Pons (tissue), 1 donor: ENCODE results near the gene SSTR5.
A peak's percentile ranks its signal among the peaks of the same experiment; 100 is the strongest.

ENCODE experiments used
- DNase-seq: peaks from one replicate; pipeline ENCODE4 v3.0.0-alpha.2; 2016; ENCODE audit warnings: low spot score

Gene SSTR5

GRCh38 chr16:1102921-1103635 lies 30.5 kb downstream of the SSTR5 start:
- DNase-seq, result no peak

- no peak for DNase-seq
Measured at GRCh38 chr16:1103636-1103980, 31.1 kb downstream of the SSTR5 start.

- peak; percentile 40 for DNase-seq
Measured at GRCh38 chr16:1105888-1106620, 33.5 kb downstream of the SSTR5 start.

GRCh38 chr16:1106659-1107058 lies 34.1 kb downstream of the SSTR5 start:
- no peak for DNase-seq

GRCh38 chr16:1107141-1107540 lies 34.6 kb downstream of the SSTR5 start:
- DNase-seq, result no peak

GRCh38 chr16:1107731-1108130 lies 35.2 kb downstream of the SSTR5 start:
- DNase-seq, result no peak

GRCh38 chr16:1108299-1109252 lies 36.0 kb downstream of the SSTR5 start:
- no peak for DNase-seq

- no peak for DNase-seq
Measured at GRCh38 chr16:1109648-1110047, 37.1 kb downstream of the SSTR5 start.

- no peak for DNase-seq
Measured at GRCh38 chr16:1112506-1113184, 40.1 kb downstream of the SSTR5 start.

GRCh38 chr16:1113489-1113888 lies 40.9 kb downstream of the SSTR5 start:
- no peak for DNase-seq

- DNase-seq, result no peak
Measured at GRCh38 chr16:1113889-1114526, 41.5 kb downstream of the SSTR5 start.

- DNase-seq, result no peak
Measured at GRCh38 chr16:1116693-1117077, 44.1 kb downstream of the SSTR5 start.

- no peak for DNase-seq
Measured at GRCh38 chr16:1117176-1117900, 44.8 kb downstream of the SSTR5 start.

GRCh38 chr16:1117926-1118325 lies 45.4 kb downstream of the SSTR5 start:
- DNase-seq, result no peak

GRCh38 chr16:1119129-1119528 lies 46.6 kb downstream of the SSTR5 start:
- no peak for DNase-seq

- no peak for DNase-seq
Measured at GRCh38 chr16:1119766-1120576, 47.4 kb downstream of the SSTR5 start.

- DNase-seq, result no peak
Measured at GRCh38 chr16:1120577-1120941, 48.0 kb downstream of the SSTR5 start.

- no peak for DNase-seq
Measured at GRCh38 chr16:1121009-1121408, 48.5 kb downstream of the SSTR5 start.

- no peak for DNase-seq
Measured at GRCh38 chr16:1121601-1122397, 49.3 kb downstream of the SSTR5 start.
